GM23338 (cell line): ENCODE results near the gene CAMK1. TPM values are rescaled to one million over a fixed set of nuclear protein-coding genes. Genes with fewer than 3 reads are reported as not detected.

Experiments
- ATAC-seq: fragments of 200-7000 bp; cut with Tn5 transposase; 3 replicates; pipeline ENCODE4 v1.9.1; 2020
- DNase-seq: peaks from one replicate; pipeline ENCODE4 v3.0.0-alpha.2; 2015; ENCODE audit warnings: low spot score
- H2AFZ ChIP-seq: fragments of 200-600 bp; sonication (generic); 2 replicates; pipeline ENCODE4 v1.8.0; 2016; ENCODE audit warnings: antibody characterized with exemption, mild to moderate bottlenecking, moderate library complexity
- H3F3A ChIP-seq: fragments of 200-600 bp; sonication (generic); replicated peaks from 2 replicates; pipeline ENCODE4 v1.8.0; 2017; ENCODE audit warnings: antibody characterized with exemption, mixed run types, low read depth
- H3K27ac ChIP-seq: fragments of 200-600 bp; sonication (generic); 2 replicates; pipeline ENCODE4 v1.6.1; 2016; ENCODE audit warnings: low read depth
- H3K27me3 ChIP-seq: fragments of 200-600 bp; sonication (generic); 2 replicates; pipeline ENCODE4 v1.8.0; 2016; ENCODE audit warnings: mild to moderate bottlenecking, mixed run types, moderate library complexity; ENCODE audit not compliant: insufficient read depth
- H3K36me3 ChIP-seq: fragments of 200-600 bp; sonication (generic); 2 replicates; pipeline ENCODE4 v1.8.0; 2016; ENCODE audit warnings: mild to moderate bottlenecking; ENCODE audit not compliant: insufficient read depth
- H3K4me1 ChIP-seq: fragments of 200-600 bp; sonication (generic); 2 replicates; pipeline ENCODE4 v1.8.0; 2016; ENCODE audit warnings: mild to moderate bottlenecking, moderate library complexity; ENCODE audit not compliant: insufficient read depth
- H3K4me2 ChIP-seq: fragments of 200-600 bp; sonication (generic); 2 replicates; pipeline ENCODE4 v1.7.1; 2017; ENCODE audit warnings: mixed run types
- H3K4me3 ChIP-seq: fragments of 200-600 bp; sonication (generic); 2 replicates; pipeline ENCODE4 v1.6.1; 2016; ENCODE audit warnings: mixed run types
- H3K79me2 ChIP-seq: fragments of 200-600 bp; sonication (generic); replicated peaks from 2 replicates; pipeline ENCODE4 v1.8.0; 2017; ENCODE audit warnings: mild to moderate bottlenecking; ENCODE audit not compliant: insufficient read depth
- H3K9me2 ChIP-seq: fragments of 200-600 bp; sonication (generic); 2 replicates; pipeline ENCODE4 v1.8.0; 2017; ENCODE audit not compliant: insufficient read depth
- H4K20me1 ChIP-seq: fragments of 200-600 bp; sonication (generic); replicated peaks from 2 replicates; pipeline ENCODE4 v1.8.0; 2017; ENCODE audit warnings: mild to moderate bottlenecking; ENCODE audit not compliant: insufficient read depth
- H3K27ac Mint-ChIP-seq: 2 replicates; pipeline ENCODE4 v1.8.0; 2020; ENCODE audit warnings: inconsistent platforms, mild to moderate bottlenecking, moderate library complexity, mixed read lengths
- H3K27me3 Mint-ChIP-seq: 3 replicates; pipeline ENCODE4 v1.8.0; 2022; ENCODE audit warnings: low read depth, mild to moderate bottlenecking, moderate library complexity, mixed read lengths, inconsistent platforms; ENCODE audit not compliant: insufficient read depth, poor library complexity
- H3K36me3 Mint-ChIP-seq: 3 replicates; pipeline ENCODE4 v1.8.0; 2021; ENCODE audit warnings: low read depth, mild to moderate bottlenecking, inconsistent platforms, moderate library complexity, mixed read lengths
- H3K4me1 Mint-ChIP-seq: 3 replicates; pipeline ENCODE4 v1.8.0; 2020; ENCODE audit warnings: mild to moderate bottlenecking, inconsistent platforms, mixed read lengths
- H3K4me3 Mint-ChIP-seq: 3 replicates; pipeline ENCODE4 v1.8.0; 2021; ENCODE audit warnings: moderate library complexity, mild to moderate bottlenecking, inconsistent platforms, mixed read lengths
- H3K9me3 Mint-ChIP-seq: 3 replicates; pipeline ENCODE4 v1.8.0; 2020; ENCODE audit warnings: moderate library complexity, mild to moderate bottlenecking, inconsistent platforms, mixed read lengths
- EZH2 ChIP-seq: fragments of 200-600 bp; sonication (generic); IDR thresholded peaks from one replicate; pipeline ENCODE4 v1.8.0; 2017; ENCODE audit warnings: antibody characterized with exemption, mild to moderate bottlenecking, low read depth; ENCODE audit not compliant: unreplicated experiment
- EZH2phosphoT487 ChIP-seq: fragments of 200-600 bp; sonication (generic); IDR thresholded peaks from one replicate; pipeline ENCODE4 v1.8.1; 2018; ENCODE audit warnings: antibody characterized with exemption; ENCODE audit not compliant: unreplicated experiment
- POLR2AphosphoS5 ChIP-seq: IDR thresholded peaks from 2 replicates; pipeline ENCODE4 v1.6.1; 2016; ENCODE audit warnings: antibody characterized with exemption, low read depth
- STAT1 ChIP-seq: IDR thresholded peaks from one replicate; pipeline ENCODE4 v1.6.1; 2016; ENCODE audit warnings: antibody characterized with exemption; ENCODE audit not compliant: unreplicated experiment
- ZNF114 ChIP-seq: fragments of 250-450 bp; sonication (Bioruptor Pico); IDR thresholded peaks from 2 replicates; pipeline ENCODE4 v1.5.0; 2020; ENCODE audit warnings: mild to moderate bottlenecking, moderate library complexity
- polyA plus RNA-seq: library from polyadenylated mRNA; unstranded; fragments of >200 nt; fragmentation: Nextera tagmentation; extraction: Ambion mirVana; gene quantifications from 2 replicates; pipeline ENCODE4 v1.2.1, GENCODE V29; 2016
- total RNA-seq: library from RNA; depleted of rRNA; stranded (reverse); fragments of >200 nt; shearing (Covaris generic); gene quantifications from 2 replicates; pipeline ENCODE4 v1.2.3, GENCODE V29; 2014
- TF ChIP-seq, protein P1 (sequence below): IDR thresholded peaks from one replicate; pipeline ENCODE4 v1.6.1; 2018; ENCODE audit warnings: antibody characterized with exemption; ENCODE audit not compliant: unreplicated experiment
- TF ChIP-seq, protein P2 (sequence below): fragments of 250-450 bp; sonication (Bioruptor Pico); IDR thresholded peaks from 2 replicates; pipeline ENCODE4 v1.5.0; 2020; ENCODE audit warnings: mild to moderate bottlenecking, moderate library complexity
- TF ChIP-seq, protein P3 (sequence below): IDR thresholded peaks from 2 replicates; pipeline ENCODE4 v1.6.1; 2016; ENCODE audit warnings: antibody characterized with exemption

Gene CAMK1
- total and polyA plus RNA-seq, 2 experiments from 2014 or later, result 4.4 TPM

DNA sequence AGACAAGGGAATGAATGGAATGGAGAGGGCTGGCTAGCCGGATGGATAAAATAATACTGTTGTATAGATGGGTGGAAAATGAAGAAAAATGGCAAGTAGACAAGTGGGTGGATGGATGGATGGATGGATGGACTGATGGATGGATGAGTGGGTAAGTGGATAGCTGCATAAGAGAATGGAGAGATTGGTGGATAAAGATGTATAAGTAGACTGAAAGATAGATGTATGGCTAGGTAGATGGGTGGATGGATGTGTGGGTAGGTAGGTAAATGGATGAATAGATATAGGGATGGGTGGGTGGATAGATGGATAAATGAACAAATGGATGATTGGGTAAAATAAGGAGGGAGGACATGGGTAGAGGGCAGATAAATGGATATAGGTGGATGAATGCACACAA, 52.2 kb downstream of the CAMK1 start:
- Histone ChIP-seq H3K4me1 (no peaks in the 10 kb centered on the region), H3K4me2 (no peak overlapping the region), H3K27ac (no peak overlapping the region), H2AFZ (no peak overlapping the region), H3K79me2 (no peaks in the 10 kb centered on the region), H3K4me3 (no peak overlapping the region), H3K27me3 (no peaks in the 10 kb centered on the region), H4K20me1 (no peaks in the 10 kb centered on the region), H3F3A (no peaks in the 10 kb centered on the region), H3K36me3 (no peaks in the 10 kb centered on the region), H3K9me2 (no peaks in the 10 kb centered on the region)
- no peak overlapping the region for H3K4me3 Mint-ChIP-seq
- ATAC-seq (no peak), DNase-seq (no peak)
- no peaks in the 10 kb centered on the region for H3K36me3 Mint-ChIP-seq
- H3K9me3 Mint-ChIP-seq, result no peaks in the 10 kb centered on the region
- H3K4me1 Mint-ChIP-seq, result peaks cover 5% of the 10 kb centered on the region; the same call in 2 of the 3 replicates
- H3K27ac Mint-ChIP-seq, result no peak overlapping the region
- peaks cover 3% of the 10 kb centered on the region for H3K27me3 Mint-ChIP-seq
- TF ChIP-seq STAT1 (no peak), EZH2 (no peak), ZNF114 (CRISPR knock-in tag) (no peak), EZH2phosphoT487 (no peak), POLR2AphosphoS5 (no peak)
- TF ChIP-seq, protein P1, sequence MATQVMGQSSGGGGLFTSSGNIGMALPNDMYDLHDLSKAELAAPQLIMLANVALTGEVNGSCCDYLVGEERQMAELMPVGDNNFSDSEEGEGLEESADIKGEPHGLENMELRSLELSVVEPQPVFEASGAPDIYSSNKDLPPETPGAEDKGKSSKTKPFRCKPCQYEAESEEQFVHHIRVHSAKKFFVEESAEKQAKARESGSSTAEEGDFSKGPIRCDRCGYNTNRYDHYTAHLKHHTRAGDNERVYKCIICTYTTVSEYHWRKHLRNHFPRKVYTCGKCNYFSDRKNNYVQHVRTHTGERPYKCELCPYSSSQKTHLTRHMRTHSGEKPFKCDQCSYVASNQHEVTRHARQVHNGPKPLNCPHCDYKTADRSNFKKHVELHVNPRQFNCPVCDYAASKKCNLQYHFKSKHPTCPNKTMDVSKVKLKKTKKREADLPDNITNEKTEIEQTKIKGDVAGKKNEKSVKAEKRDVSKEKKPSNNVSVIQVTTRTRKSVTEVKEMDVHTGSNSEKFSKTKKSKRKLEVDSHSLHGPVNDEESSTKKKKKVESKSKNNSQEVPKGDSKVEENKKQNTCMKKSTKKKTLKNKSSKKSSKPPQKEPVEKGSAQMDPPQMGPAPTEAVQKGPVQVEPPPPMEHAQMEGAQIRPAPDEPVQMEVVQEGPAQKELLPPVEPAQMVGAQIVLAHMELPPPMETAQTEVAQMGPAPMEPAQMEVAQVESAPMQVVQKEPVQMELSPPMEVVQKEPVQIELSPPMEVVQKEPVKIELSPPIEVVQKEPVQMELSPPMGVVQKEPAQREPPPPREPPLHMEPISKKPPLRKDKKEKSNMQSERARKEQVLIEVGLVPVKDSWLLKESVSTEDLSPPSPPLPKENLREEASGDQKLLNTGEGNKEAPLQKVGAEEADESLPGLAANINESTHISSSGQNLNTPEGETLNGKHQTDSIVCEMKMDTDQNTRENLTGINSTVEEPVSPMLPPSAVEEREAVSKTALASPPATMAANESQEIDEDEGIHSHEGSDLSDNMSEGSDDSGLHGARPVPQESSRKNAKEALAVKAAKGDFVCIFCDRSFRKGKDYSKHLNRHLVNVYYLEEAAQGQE, result no peak
- TF ChIP-seq, protein P2, sequence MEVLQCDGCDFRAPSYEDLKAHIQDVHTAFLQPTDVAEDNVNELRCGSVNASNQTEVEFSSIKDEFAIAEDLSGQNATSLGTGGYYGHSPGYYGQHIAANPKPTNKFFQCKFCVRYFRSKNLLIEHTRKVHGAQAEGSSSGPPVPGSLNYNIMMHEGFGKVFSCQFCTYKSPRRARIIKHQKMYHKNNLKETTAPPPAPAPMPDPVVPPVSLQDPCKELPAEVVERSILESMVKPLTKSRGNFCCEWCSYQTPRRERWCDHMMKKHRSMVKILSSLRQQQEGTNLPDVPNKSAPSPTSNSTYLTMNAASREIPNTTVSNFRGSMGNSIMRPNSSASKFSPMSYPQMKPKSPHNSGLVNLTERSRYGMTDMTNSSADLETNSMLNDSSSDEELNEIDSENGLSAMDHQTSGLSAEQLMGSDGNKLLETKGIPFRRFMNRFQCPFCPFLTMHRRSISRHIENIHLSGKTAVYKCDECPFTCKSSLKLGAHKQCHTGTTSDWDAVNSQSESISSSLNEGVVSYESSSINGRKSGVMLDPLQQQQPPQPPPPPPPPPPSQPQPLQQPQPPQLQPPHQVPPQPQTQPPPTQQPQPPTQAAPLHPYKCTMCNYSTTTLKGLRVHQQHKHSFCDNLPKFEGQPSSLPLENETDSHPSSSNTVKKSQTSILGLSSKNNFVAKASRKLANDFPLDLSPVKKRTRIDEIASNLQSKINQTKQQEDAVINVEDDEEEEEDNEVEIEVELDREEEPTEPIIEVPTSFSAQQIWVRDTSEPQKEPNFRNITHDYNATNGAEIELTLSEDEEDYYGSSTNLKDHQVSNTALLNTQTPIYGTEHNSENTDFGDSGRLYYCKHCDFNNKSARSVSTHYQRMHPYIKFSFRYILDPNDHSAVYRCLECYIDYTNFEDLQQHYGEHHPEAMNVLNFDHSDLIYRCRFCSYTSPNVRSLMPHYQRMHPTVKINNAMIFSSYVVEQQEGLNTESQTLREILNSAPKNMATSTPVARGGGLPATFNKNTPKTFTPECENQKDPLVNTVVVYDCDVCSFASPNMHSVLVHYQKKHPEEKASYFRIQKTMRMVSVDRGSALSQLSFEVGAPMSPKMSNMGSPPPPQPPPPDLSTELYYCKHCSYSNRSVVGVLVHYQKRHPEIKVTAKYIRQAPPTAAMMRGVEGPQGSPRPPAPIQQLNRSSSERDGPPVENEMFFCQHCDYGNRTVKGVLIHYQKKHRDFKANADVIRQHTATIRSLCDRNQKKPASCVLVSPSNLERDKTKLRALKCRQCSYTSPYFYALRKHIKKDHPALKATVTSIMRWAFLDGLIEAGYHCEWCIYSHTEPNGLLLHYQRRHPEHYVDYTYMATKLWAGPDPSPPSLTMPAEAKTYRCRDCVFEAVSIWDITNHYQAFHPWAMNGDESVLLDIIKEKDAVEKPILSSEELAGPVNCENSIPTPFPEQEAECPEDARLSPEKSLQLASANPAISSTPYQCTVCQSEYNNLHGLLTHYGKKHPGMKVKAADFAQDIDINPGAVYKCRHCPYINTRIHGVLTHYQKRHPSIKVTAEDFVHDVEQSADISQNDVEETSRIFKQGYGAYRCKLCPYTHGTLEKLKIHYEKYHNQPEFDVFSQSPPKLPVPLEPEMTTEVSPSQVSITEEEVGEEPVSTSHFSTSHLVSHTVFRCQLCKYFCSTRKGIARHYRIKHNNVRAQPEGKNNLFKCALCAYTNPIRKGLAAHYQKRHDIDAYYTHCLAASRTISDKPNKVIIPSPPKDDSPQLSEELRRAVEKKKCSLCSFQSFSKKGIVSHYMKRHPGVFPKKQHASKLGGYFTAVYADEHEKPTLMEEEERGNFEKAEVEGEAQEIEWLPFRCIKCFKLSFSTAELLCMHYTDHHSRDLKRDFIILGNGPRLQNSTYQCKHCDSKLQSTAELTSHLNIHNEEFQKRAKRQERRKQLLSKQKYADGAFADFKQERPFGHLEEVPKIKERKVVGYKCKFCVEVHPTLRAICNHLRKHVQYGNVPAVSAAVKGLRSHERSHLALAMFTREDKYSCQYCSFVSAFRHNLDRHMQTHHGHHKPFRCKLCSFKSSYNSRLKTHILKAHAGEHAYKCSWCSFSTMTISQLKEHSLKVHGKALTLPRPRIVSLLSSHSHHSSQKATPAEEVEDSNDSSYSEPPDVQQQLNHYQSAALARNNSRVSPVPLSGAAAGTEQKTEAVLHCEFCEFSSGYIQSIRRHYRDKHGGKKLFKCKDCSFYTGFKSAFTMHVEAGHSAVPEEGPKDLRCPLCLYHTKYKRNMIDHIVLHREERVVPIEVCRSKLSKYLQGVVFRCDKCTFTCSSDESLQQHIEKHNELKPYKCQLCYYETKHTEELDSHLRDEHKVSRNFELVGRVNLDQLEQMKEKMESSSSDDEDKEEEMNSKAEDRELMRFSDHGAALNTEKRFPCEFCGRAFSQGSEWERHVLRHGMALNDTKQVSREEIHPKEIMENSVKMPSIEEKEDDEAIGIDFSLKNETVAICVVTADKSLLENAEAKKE (CRISPR knock-in tag), result no peak
- TF ChIP-seq, protein P3, sequence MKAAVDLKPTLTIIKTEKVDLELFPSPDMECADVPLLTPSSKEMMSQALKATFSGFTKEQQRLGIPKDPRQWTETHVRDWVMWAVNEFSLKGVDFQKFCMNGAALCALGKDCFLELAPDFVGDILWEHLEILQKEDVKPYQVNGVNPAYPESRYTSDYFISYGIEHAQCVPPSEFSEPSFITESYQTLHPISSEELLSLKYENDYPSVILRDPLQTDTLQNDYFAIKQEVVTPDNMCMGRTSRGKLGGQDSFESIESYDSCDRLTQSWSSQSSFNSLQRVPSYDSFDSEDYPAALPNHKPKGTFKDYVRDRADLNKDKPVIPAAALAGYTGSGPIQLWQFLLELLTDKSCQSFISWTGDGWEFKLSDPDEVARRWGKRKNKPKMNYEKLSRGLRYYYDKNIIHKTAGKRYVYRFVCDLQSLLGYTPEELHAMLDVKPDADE, result no peak
